Cardiac muscle cell (in vitro differentiated cells and primary cell): Measurements from ENCODE around the gene KRT6B. TPM values are rescaled to one million over a fixed set of nuclear protein-coding genes. Genes with fewer than 3 reads are reported as not detected.

Experiments used
- DNase-seq, 2 donors: peaks; one replicate each; pipeline versions ENCODE4 v3.0.0 to v3.0.0-alpha.2; 2010 to 2017; ENCODE audit warnings: low read depth in 1 of 2, low spot score in 1 of 2
- H3K27ac ChIP-seq: fragments of 200-600 bp; sonication (generic); 2 replicates; pipeline ENCODE4 v1.5.1; 2016
- H3K27me3 ChIP-seq: fragments of 200-600 bp; sonication (generic); 2 replicates; pipeline ENCODE4 v1.6.0; 2016; ENCODE audit warnings: control low read depth
- H3K36me3 ChIP-seq: fragments of 200-600 bp; sonication (generic); 2 replicates; pipeline ENCODE4 v1.5.1; 2016; ENCODE audit warnings: control low read depth
- H3K4me1 ChIP-seq: fragments of 200-600 bp; sonication (generic); 2 replicates; pipeline ENCODE4 v1.8.1; 2017; ENCODE audit warnings: low read depth, mild to moderate bottlenecking, mixed run types
- H3K4me3 ChIP-seq: fragments of 200-600 bp; sonication (generic); 2 replicates; pipeline ENCODE4 v1.5.1; 2016; ENCODE audit warnings: mild to moderate bottlenecking
- H3K9me3 ChIP-seq: fragments of 200-600 bp; sonication (generic); 2 replicates; pipeline ENCODE4 v1.5.1; 2017; ENCODE audit warnings: low read depth, mild to moderate bottlenecking, control low read depth
- polyA plus RNA-seq: library from polyadenylated mRNA; unstranded; fragments of >200 nt; fragmentation: Nextera tagmentation; extraction: Ambion mirVana; gene quantifications from 2 replicates; pipeline ENCODE4 v1.2.1, GENCODE V29; 2016
- total RNA-seq: library from RNA; depleted of rRNA; stranded (reverse); fragments of >200 nt; gene quantifications from 2 replicates; pipeline ENCODE4 v1.2.3, GENCODE V29; 2016
- TF ChIP-seq, protein P1 (sequence below): IDR thresholded peaks from 2 replicates; pipeline ENCODE4 v1.5.1; 2012; ENCODE audit warnings: low read depth, mild to moderate bottlenecking, low read length

KRT6B gene
- total and polyA plus RNA-seq, 2 experiments from 2014 or later = 0.13 TPM; not detected in 1

DNA sequence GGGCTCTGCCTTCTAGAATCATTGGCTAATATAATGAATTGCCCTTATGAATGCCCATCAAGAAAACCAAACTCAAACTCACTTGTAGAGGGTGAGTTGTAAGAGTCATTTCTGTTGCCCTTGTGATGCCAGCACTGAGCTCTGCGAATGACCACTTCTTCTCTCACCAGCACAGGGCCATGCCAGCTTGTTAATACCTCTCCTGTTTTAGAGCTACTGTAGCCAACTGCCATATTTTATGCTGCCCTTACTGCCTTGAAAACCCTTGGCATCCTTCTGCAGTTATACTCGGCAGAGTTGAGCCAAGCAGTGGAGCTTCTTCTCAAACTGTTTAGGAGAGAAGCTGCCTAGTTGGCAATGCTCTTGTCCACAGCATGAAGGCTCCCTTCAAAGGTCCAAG, 25.9 kb downstream of the KRT6B start:
- Histone ChIP-seq H3K36me3 (no peaks in the 10 kb centered on the region), H3K27me3 (peaks cover 29% of the 10 kb centered on the region), H3K27ac (no peak overlapping the region), H3K4me1 (no peaks in the 10 kb centered on the region), H3K9me3 (no peaks in the 10 kb centered on the region), H3K4me3 (no peak overlapping the region)
- TF ChIP-seq, protein P1, sequence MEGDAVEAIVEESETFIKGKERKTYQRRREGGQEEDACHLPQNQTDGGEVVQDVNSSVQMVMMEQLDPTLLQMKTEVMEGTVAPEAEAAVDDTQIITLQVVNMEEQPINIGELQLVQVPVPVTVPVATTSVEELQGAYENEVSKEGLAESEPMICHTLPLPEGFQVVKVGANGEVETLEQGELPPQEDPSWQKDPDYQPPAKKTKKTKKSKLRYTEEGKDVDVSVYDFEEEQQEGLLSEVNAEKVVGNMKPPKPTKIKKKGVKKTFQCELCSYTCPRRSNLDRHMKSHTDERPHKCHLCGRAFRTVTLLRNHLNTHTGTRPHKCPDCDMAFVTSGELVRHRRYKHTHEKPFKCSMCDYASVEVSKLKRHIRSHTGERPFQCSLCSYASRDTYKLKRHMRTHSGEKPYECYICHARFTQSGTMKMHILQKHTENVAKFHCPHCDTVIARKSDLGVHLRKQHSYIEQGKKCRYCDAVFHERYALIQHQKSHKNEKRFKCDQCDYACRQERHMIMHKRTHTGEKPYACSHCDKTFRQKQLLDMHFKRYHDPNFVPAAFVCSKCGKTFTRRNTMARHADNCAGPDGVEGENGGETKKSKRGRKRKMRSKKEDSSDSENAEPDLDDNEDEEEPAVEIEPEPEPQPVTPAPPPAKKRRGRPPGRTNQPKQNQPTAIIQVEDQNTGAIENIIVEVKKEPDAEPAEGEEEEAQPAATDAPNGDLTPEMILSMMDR = no peak
- no peak for DNase-seq

DNA sequence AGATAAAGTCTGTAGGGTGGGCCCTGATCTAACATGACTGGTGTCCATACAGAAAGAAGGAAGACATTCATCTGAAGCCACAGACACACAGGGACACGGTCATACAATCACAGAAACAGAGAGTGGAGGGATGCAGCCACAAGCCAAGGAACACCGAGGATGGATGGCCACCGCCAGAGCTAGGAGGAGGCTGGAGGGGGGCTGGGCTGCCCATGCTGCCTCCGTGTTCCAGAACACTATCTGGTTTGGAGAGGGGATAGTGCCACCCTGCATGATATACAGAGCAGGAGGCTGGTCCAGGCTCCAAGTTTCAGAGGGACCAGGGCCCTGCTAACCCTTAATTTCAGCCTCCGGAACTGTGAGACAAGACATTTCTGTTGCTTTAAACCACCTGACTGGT, 26.5 kb downstream of the KRT6B start:
- Histone ChIP-seq H3K27ac (no peak overlapping the region), H3K9me3 (no peaks in the 10 kb centered on the region), H3K4me3 (no peak overlapping the region), H3K4me1 (no peaks in the 10 kb centered on the region), H3K27me3 (peaks cover 24% of the 10 kb centered on the region), H3K36me3 (no peaks in the 10 kb centered on the region)
- no peak for DNase-seq
- TF ChIP-seq, protein P1 = no peak

GRCh38 chr12:52423661-52424500, 28.1 kb downstream of the KRT6B start:
- no peak overlapping the region for H3K4me3 ChIP-seq
- DNase-seq = peak in 1 of 2 donors; percentile 35
- no peaks in the 10 kb centered on the region for H3K4me1 ChIP-seq
- peaks cover 15% of the 10 kb centered on the region for H3K27me3 ChIP-seq
- TF ChIP-seq, protein P1 = no peak
- no peak overlapping the region for H3K27ac ChIP-seq
- H3K36me3 ChIP-seq = no peaks in the 10 kb centered on the region
- H3K9me3 ChIP-seq = no peaks in the 10 kb centered on the region

DNA sequence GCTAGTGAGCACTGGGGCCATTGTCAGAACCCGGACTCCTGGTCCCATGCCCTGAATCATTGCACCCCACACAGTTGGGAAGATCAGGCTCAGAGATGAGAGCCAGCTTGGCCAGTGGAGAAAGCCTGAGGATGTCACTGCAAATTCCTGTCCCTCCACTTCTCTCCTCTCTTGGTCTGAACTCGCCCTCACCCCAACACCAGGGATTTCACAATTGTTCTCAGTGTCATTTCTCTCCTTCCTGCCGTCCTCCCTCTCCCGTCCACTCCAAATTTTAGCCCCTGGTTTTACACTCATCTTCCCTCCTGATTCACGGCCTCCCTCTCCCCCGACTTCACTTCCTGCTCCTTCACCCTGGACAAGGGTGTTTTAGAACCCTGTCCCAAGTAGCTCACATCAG, 28.9 kb downstream of the KRT6B start:
- TF ChIP-seq, protein P1 = no peak
- Histone ChIP-seq H3K9me3 (no peaks in the 10 kb centered on the region), H3K4me1 (no peaks in the 10 kb centered on the region), H3K27ac (no peak overlapping the region), H3K27me3 (peaks cover 12% of the 10 kb centered on the region), H3K4me3 (no peak overlapping the region), H3K36me3 (no peaks in the 10 kb centered on the region)
- peak in 1 of 2 donors; percentile 63 for DNase-seq

DNA sequence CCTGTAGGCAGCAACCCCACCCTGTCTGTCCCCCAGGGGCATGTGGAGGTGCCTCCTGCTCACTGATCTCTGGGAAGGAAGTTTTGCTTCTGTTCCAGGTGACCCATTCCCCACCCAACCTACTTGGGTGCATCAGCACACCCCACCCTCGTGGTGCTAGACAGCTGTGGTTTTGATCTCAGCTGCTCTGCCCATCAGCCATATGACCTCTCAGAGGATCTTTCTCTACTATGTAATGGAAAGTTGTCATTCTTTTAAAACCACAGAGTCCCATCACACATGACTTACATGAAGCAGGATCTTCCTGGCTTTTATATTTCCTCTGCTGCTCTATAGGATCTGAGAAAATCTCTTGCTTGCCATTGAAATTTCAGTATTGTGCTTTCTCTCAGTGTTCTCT, 32.3 kb downstream of the KRT6B start:
- no peaks in the 10 kb centered on the region for H3K9me3 ChIP-seq
- H3K27ac ChIP-seq = no peak overlapping the region
- H3K27me3 ChIP-seq = peaks cover 12% of the 10 kb centered on the region
- no peaks in the 10 kb centered on the region for H3K36me3 ChIP-seq
- H3K4me1 ChIP-seq = no peaks in the 10 kb centered on the region
- no peak overlapping the region for H3K4me3 ChIP-seq
- DNase-seq = peak in 1 of 2 donors; percentile 12
- TF ChIP-seq, protein P1 = no peak
